Mesothelial cell of epicardium (in vitro differentiated cells): ENCODE results near the gene SQOR. TPM values are rescaled to one million over a fixed set of nuclear protein-coding genes. Genes with fewer than 3 reads are reported as not detected.
"Not testable (repeated sequence)": the region's sequence is repeated elsewhere in the genome, so short reads cannot be mapped to it uniquely, and the experiment has no call there.

Experiments used
- DNase-seq, 2 experiments: peaks; one replicate each; pipeline ENCODE4 v3.0.0; 2021; ENCODE audit warnings: low spot score in 2 of 2; ENCODE audit not compliant: unreplicated experiment in 2 of 2
- H3K27ac Mint-ChIP-seq: 2 replicates; pipeline ENCODE4 v1.8.0; 2021; ENCODE audit warnings: mixed read lengths
- H3K27me3 Mint-ChIP-seq: 2 replicates; pipeline ENCODE4 v1.8.0; 2021; ENCODE audit warnings: low read depth, mixed read lengths
- H3K36me3 Mint-ChIP-seq: 2 replicates; pipeline ENCODE4 v1.8.0; 2021; ENCODE audit warnings: mixed read lengths
- H3K4me1 Mint-ChIP-seq: 2 replicates; pipeline ENCODE4 v1.8.0; 2021; ENCODE audit warnings: mixed read lengths
- H3K4me3 Mint-ChIP-seq: 2 replicates; pipeline ENCODE4 v1.8.0; 2021; ENCODE audit warnings: mild to moderate bottlenecking, moderate library complexity, mixed read lengths
- H3K9me3 Mint-ChIP-seq: 2 replicates; pipeline ENCODE4 v1.8.0; 2021; ENCODE audit warnings: mixed read lengths
- total RNA-seq: library from RNA; stranded (reverse); gene quantifications from 3 replicates; pipeline ENCODE4 v1.2.1, GENCODE V29; 2021
- TF ChIP-seq, protein P1 (sequence below): fragments of 200-600 bp; sonication (generic); IDR thresholded peaks from one replicate; pipeline ENCODE4 v1.5.0; 2021; ENCODE audit warnings: antibody characterized with exemption; ENCODE audit not compliant: unreplicated experiment

SQOR gene
- total RNA-seq, 1 donor from 2014 or later, result 0.94 TPM

DNA sequence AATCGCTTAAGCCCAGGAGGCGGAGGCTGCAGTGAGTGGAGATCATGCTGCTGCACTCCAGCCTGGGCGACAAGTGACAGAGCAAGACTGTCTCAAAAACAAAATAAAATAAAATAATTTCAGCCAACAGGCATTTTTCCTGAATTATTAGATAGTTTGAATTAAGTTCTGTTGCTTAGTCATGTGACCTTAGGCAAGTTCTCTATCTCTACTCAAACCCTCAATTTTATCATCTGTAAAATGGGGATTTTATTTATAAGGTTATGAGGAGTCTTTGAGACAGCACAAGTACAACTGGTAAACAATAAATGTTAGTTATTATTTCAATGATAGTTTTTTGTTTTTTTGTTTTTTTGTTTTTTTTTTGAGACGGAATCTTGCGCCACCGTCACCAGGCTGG, 13.0 kb downstream of the SQOR start:
- no peaks in the 10 kb centered on the region for H3K36me3 Mint-ChIP-seq
- no peaks in the 10 kb centered on the region for H3K27me3 Mint-ChIP-seq
- H3K4me1 Mint-ChIP-seq, result peaks cover 7% of the 10 kb centered on the region
- H3K27ac Mint-ChIP-seq, result no peak overlapping the region
- H3K4me3 Mint-ChIP-seq, result no peak overlapping the region
- no peak for DNase-seq
- no peaks in the 10 kb centered on the region for H3K9me3 Mint-ChIP-seq
- TF ChIP-seq, protein P1, sequence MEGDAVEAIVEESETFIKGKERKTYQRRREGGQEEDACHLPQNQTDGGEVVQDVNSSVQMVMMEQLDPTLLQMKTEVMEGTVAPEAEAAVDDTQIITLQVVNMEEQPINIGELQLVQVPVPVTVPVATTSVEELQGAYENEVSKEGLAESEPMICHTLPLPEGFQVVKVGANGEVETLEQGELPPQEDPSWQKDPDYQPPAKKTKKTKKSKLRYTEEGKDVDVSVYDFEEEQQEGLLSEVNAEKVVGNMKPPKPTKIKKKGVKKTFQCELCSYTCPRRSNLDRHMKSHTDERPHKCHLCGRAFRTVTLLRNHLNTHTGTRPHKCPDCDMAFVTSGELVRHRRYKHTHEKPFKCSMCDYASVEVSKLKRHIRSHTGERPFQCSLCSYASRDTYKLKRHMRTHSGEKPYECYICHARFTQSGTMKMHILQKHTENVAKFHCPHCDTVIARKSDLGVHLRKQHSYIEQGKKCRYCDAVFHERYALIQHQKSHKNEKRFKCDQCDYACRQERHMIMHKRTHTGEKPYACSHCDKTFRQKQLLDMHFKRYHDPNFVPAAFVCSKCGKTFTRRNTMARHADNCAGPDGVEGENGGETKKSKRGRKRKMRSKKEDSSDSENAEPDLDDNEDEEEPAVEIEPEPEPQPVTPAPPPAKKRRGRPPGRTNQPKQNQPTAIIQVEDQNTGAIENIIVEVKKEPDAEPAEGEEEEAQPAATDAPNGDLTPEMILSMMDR, result no peak

DNA sequence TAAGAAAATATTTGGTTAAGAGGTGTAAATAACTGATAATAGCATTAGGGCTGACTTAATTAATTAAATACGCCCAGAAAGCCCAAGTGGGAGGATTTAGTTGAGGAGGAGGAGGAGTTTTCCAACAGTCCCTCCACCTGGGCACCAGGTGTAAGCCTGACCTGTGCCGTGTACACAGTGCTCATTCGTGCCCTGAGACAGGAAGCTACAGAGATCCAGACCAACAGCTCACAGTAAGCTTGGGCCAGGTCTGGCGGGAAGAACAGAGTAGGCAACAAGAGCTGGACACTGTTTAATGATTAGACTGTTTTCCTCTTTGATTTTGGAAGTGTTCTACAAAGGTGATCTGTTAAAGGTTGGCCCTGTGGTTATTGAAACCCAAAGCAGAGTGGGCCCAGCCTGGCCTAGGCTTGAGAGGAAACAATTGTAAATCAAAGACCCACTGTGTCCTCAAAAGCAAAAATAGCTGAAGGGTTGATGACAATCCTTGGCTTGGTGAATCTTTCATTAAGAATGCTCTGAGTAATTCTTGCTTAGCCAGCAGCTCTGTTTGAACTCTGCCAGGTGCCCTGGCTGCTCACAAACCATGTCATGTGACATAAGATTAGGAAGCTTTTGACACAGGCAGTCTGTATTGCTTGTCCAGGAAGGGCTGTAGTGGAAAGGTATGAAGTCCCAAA, 13.8 kb downstream of the SQOR start:
- no peaks in the 10 kb centered on the region for H3K9me3 Mint-ChIP-seq
- DNase-seq, result no peak
- H3K27me3 Mint-ChIP-seq, result no peaks in the 10 kb centered on the region
- H3K27ac Mint-ChIP-seq, result no peak overlapping the region
- TF ChIP-seq, protein P1, result no peak
- no peaks in the 10 kb centered on the region for H3K36me3 Mint-ChIP-seq
- H3K4me3 Mint-ChIP-seq, result no peak overlapping the region
- H3K4me1 Mint-ChIP-seq, result peaks cover 7% of the 10 kb centered on the region

DNA sequence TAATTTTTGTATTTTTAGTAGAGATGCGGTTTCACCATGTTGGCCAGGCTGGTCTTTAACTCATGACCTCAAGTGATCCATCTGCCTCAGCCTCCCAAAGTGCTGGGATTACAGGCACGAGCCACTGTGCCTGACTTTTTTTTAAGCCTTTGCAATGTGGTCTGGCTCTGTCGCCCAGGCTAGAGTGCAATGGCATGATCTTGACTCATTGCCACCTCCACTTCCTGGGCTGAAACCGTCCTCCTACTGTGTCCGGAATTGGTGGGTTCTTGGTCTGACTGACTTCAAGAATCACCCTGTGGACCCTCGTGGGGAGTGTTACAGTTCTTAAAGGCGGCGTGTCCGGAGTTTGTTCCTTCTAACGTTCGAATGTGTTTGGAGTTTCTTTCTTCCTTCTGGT, 15.2 kb downstream of the SQOR start:
- H3K27me3 Mint-ChIP-seq, H3K4me3 Mint-ChIP-seq, H3K27ac Mint-ChIP-seq, H3K36me3 Mint-ChIP-seq, H3K9me3 Mint-ChIP-seq, H3K4me1 Mint-ChIP-seq, DNase-seq: not testable (repeated sequence)

DNA sequence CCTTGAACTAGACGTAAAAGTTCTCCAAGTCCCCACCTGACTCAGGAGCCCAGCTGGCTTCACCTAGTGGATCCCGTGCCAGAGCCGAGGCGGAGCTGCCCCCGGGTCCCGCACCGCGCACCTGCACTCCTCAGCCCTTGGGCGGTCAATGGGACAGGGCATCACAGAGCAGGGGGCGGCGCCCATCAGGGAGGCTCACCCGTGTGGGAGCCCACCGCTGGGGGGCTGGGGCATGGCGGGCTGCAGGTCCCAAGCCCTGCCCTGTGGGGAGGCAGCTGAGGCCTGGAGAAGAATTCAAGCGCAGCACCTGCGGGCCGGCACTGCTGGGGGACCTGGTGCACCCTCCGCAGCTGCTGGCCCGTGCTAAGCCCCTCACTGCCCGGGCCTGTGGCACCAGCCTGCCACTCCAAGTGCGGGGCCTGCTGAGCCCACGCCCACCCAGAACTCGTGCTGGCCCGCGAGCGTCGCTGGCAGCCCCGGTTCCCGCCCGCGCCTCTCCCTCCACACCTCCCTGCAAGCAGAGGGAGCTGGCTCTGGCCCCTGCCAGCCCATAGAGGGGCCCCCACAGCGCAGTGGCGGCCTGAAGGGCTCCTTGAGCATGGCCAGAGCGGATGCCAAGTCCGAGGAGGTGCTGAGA, 16.2 kb downstream of the SQOR start:
- no peak overlapping the region for H3K4me3 Mint-ChIP-seq
- H3K27ac Mint-ChIP-seq, result no peak overlapping the region
- no peaks in the 10 kb centered on the region for H3K9me3 Mint-ChIP-seq
- no peaks in the 10 kb centered on the region for H3K36me3 Mint-ChIP-seq
- H3K27me3 Mint-ChIP-seq, result no peaks in the 10 kb centered on the region
- no peaks in the 10 kb centered on the region for H3K4me1 Mint-ChIP-seq
- DNase-seq, result no peak
- TF ChIP-seq, protein P1, result no peak

DNA sequence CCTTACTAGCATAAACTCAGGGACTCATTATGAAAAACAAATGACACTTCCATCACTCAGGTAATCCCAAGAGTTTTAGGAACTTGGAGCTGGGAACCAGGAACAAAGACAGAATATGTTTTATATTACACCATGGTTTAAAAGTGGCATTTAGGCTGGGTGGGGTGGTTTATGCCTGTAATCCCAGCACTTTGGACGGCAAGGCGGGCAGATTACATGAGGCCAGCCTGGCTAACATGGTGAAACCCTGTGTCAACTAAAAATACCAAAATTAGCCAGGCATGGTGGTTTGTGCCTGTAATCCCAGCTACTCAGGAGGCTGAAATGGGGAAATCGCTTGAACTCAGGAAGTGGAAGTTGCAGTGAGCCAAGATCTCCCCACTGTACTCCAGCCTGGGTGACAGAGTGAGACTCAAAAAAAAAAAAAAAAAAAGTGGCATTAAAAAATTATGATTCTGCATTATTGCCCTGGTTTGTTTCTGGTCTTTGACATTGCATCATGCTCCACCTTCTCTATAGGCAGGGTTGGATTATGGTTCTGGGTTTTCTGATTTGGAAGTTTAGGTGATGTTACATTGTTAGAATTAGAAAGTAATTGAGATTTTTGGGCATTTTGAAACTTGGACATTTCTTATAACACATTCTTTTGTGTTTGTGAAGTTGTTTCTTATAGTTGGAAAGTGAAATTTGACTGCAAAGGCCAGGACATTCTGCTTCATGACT, 19.0 kb downstream of the SQOR start:
- DNase-seq, result no peak
- Mint-ChIP-seq H3K4me3 (no peak overlapping the region), H3K27me3 (no peaks in the 10 kb centered on the region), H3K4me1 (peaks cover 10% of the 10 kb centered on the region), H3K27ac (no peak overlapping the region), H3K9me3 (no peaks in the 10 kb centered on the region), H3K36me3 (no peaks in the 10 kb centered on the region)
- TF ChIP-seq, protein P1, result no peak

DNA sequence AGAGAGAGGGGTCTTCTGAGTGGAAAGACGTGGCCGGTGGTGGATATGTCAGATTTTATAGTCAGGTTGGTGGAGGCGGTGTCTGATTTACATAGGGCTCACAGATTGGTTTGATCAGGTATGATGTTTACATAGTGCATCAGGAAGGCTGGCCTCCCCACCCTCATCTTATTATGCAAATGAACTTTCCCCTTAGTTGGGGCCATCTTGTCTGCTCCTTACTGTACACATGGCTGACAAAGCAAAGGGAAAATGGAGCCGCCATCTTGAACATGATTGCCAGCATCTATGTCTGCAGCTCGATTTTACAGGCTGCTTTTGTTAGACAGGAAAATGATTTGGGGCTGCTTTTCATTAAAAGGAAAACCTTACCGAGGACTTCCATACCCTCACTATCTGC, 19.9 kb downstream of the SQOR start:
- H3K9me3 Mint-ChIP-seq, result no peaks in the 10 kb centered on the region
- TF ChIP-seq, protein P1, result no peak
- DNase-seq, result no peak
- H3K4me1 Mint-ChIP-seq, result peaks cover 10% of the 10 kb centered on the region
- H3K4me3 Mint-ChIP-seq, result no peak overlapping the region
- H3K27me3 Mint-ChIP-seq, result no peaks in the 10 kb centered on the region
- no peaks in the 10 kb centered on the region for H3K36me3 Mint-ChIP-seq
- H3K27ac Mint-ChIP-seq, result no peak overlapping the region
